ENCODE measurements around the gene DLL4. TPM values are rescaled to one million over a fixed set of nuclear protein-coding genes. Genes with fewer than 3 reads are reported as not detected.

DLL4 gene
- total and polyA plus RNA-seq, 7 donors, result 4.0 to 13.1 (median 7.2) TPM

DNA sequence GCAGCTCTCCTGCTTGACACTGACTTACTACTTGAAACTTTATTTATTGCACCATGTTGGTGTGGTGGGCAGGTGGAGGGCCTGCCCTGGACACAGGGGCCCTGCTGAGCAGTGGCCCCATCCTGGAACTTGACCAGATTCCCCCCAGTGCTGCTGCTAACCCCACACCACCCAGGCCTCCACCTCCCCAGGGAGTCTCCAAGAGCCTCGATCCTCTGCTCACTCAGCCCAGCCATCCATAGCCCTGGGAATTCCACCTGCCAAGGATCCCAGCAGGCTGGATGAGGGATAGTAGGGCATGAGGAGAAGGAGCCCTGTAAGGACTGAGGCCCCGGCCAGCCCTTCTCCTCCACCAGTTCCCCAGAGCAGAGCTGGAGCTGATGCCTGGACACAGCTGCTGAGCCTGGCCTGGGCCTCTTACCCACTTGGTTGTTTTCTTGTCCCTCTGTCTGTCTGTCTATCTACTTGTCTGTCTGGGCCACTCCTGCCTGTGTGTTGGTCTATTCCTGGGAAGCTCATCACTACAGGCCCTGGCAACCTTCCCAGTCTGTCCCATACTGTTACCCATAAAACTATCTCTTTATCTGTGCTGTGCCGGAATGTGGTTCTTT lies 26.9 kb downstream of the DLL4 start:
- H3K4me1 ChIP-seq, result peaks cover 44% of the 10 kb centered on the region
- H3K4me3 ChIP-seq, result peak overlapping the region; percentile 84
- no peaks in the 10 kb centered on the region for H3K27me3 ChIP-seq (ENCODE audit: insufficient read depth in 3 of 3, low read length in 2 of 3)
- peak overlapping the region; percentile 86 for H3K27ac ChIP-seq
- 31 to 61% (median 45%) methylated on average over 2 to 3 of the region's 3 CpGs for WGBS, 3 donors
- no peaks in the 10 kb centered on the region for H3K9me3 ChIP-seq
- H3K36me3 ChIP-seq (ENCODE audit: insufficient read depth in 1 of 2, low read depth in 1 of 2), result peaks cover 0 to 9% of the 10 kb centered on the region in 2 donors
- DNase-seq (peak in 1 of 2 donors; percentile 76), ATAC-seq (peak; percentile 2 to 29 (median 14))
- intact Hi-C loops (cut with DNase I), result no loop called here
- TF ChIP-seq, protein P1, sequence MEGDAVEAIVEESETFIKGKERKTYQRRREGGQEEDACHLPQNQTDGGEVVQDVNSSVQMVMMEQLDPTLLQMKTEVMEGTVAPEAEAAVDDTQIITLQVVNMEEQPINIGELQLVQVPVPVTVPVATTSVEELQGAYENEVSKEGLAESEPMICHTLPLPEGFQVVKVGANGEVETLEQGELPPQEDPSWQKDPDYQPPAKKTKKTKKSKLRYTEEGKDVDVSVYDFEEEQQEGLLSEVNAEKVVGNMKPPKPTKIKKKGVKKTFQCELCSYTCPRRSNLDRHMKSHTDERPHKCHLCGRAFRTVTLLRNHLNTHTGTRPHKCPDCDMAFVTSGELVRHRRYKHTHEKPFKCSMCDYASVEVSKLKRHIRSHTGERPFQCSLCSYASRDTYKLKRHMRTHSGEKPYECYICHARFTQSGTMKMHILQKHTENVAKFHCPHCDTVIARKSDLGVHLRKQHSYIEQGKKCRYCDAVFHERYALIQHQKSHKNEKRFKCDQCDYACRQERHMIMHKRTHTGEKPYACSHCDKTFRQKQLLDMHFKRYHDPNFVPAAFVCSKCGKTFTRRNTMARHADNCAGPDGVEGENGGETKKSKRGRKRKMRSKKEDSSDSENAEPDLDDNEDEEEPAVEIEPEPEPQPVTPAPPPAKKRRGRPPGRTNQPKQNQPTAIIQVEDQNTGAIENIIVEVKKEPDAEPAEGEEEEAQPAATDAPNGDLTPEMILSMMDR (IDR thresholded peaks at IDR 0.05), result no peak

DNA sequence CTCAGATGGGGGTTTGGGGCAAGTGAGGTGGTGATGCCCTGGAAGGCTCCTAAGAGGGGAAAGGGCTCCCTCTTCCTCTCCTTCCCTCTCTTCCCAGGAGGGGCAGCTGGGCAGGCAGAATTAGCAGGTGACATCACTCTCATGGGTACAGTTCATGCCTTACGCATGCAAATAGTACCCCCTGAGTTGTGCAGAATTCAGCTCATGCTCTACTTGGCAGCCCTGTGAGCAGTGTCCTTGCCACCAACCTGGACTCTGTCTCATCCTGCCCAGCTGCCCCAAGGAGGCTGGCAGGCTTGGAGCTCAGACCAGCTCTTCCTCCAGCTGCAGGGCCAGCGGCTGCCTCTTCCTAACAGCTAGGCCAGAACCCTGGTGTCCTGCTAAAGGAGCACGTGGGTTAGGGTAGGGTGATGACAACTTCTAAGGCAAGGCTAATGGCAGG lies 27.4 kb downstream of the DLL4 start:
- Histone ChIP-seq H3K4me3 (no peak overlapping the region), H3K27me3 (ENCODE audit: insufficient read depth in 3 of 3, low read length in 2 of 3) (no peaks in the 10 kb centered on the region), H3K36me3 (ENCODE audit: insufficient read depth in 1 of 2, low read depth in 1 of 2) (peaks cover 0 to 9% of the 10 kb centered on the region in 2 donors), H3K9me3 (no peaks in the 10 kb centered on the region), H3K27ac (peak overlapping the region; percentile 86), H3K4me1 (peaks cover 44% of the 10 kb centered on the region)
- 36 to 41% (median 37%) methylated on average over 3 of the region's 3 CpGs for WGBS, 3 donors
- intact Hi-C loops (cut with DNase I), result no loop called here
- DNase-seq, result peak; percentile 54 to 91
- TF ChIP-seq, protein P1 (IDR thresholded peaks at IDR 0.05), result no peak
- peak; percentile 58 to 71 (median 62) for ATAC-seq

DNA sequence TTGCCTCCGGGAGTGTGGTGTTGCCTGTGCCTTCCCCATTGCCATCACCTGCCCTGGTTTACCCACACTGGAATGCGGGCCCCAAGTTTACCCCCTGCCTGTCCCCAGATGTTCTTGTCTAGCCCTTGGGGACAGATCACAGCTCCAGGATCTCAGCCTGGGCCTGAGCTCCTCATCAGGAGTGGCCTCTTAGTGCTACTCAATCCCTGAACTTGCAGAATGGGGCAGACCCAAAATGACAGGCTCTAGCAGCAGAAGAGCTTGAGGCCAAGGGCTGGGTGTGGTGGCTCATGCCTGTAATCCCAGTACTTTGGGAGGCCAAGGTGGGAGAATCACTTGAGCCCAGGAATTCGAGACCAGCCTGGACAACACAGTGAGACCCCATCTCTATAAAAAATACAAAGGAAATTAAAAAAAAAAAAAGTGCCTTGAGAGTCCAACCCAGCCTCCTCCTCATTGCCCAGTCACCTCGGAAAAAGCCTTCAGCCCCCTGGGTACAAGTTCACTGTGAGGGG lies 28.0 kb downstream of the DLL4 start:
- no peaks in the 10 kb centered on the region for H3K9me3 ChIP-seq
- H3K27ac ChIP-seq, result peak overlapping the region; percentile 86
- H3K36me3 ChIP-seq (ENCODE audit: insufficient read depth in 1 of 2, low read depth in 1 of 2), result peaks cover 0 to 9% of the 10 kb centered on the region in 2 donors
- peak overlapping the region; percentile 21 for H3K4me3 ChIP-seq
- 48 to 64% (median 51%) methylated on average over 4 of the region's 4 CpGs for WGBS, 3 donors
- peaks cover 44% of the 10 kb centered on the region for H3K4me1 ChIP-seq
- intact Hi-C loops (cut with DNase I), result loop anchor here in 1 of 2 donors (1.0 kb wide), 1 partner anchor 51 kb away; no protein-coding TSS in a partner anchor
- H3K27me3 ChIP-seq (ENCODE audit: insufficient read depth in 3 of 3, low read length in 2 of 3), result no peaks in the 10 kb centered on the region
- DNase-seq (peak in 1 of 2 donors; percentile 66), ATAC-seq (peak in 2 of 4 donors; percentile 8 to 11)
- TF ChIP-seq, protein P1 (IDR thresholded peaks at IDR 0.05), result no peak

DNA sequence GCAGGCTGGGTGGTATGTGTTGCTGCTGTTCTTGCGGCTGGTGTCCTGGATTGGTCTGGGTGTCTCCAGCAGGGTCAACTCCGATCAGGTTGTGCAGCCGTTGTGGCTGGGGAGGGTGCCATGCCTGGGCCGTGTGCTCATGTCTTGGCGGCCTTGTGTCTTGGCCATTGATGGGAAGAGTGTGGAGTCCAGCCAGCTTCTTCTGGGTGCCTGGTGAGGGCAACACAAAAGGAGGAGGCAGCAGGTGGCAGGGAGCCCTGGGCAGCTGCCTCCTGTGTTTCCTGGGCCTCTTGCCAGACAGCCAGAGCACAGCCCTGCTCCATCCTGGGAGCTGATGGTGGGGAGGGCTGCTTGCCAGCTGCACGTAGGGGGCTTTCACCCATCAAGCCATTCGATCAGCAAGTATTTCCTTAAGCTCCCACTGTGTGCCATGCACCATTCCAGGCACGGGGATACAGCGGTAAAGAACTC lies 28.5 kb downstream of the DLL4 start:
- WGBS, 3 donors, result 20 to 37% (median 31%) methylated on average over 9 of the region's 9 CpGs
- Histone ChIP-seq H3K4me1 (peaks cover 40% of the 10 kb centered on the region), H3K27ac (peak overlapping the region; percentile 86), H3K4me3 (no peak overlapping the region), H3K27me3 (ENCODE audit: insufficient read depth in 3 of 3, low read length in 2 of 3) (no peaks in the 10 kb centered on the region), H3K36me3 (ENCODE audit: insufficient read depth in 1 of 2, low read depth in 1 of 2) (peaks cover 0 to 9% of the 10 kb centered on the region in 2 donors), H3K9me3 (no peaks in the 10 kb centered on the region)
- TF ChIP-seq, protein P1 (IDR thresholded peaks at IDR 0.05), result no peak
- DNase-seq (peak; percentile 81 to 94), ATAC-seq (peak; percentile 57 to 76 (median 61))
- intact Hi-C loops (cut with DNase I), result loop anchor here in 1 of 2 donors (1.0 kb wide), 1 partner anchor 51 kb away; no protein-coding TSS in a partner anchor
